K562 (cell line): ENCODE results near the gene RTP3. TPM values are rescaled to one million over a fixed set of nuclear protein-coding genes. Genes with fewer than 3 reads are reported as not detected.
A peak's percentile ranks its signal among the peaks of the same experiment; 100 is the strongest.

Source experiments
- ATAC-seq: fragments of 200-7000 bp; cut with Tn5 transposase; 3 replicates; pipeline ENCODE4 v1.9.1; 2020; ENCODE audit warnings: moderate library complexity
- BruUV-seq: library from RNA; stranded (reverse); fragments of 400-500 nt; replicated peaks from 2 replicates; lab custom pipeline; 2021; lab: Mats Ljungman, UMichigan
- CTCF ChIA-PET: fragments of 300-600 bp; formaldehyde crosslinking; extraction: SDS; loops from one replicate; lab custom pipeline; 2021; ENCODE audit warnings: low intra/inter-chr PET ratio; lab: Yijun Ruan, JAX
- POLR2A ChIA-PET: fragments of 300-600, 350-650 bp; sonication (Branson Sonifier 250); formaldehyde crosslinking; extraction: SDS; loops from one replicate; lab custom pipeline; 2021; ENCODE audit warnings: antibody characterized with exemption, inconsistent platforms; lab: Yijun Ruan, JAX
- DNase-seq, 4 experiments: peaks; one replicate each; pipeline versions ENCODE4 v3.0.0 to v3.0.0-alpha.2; 2011 to 2018; ENCODE audit warnings: low spot score in 3 of 4, mixed read lengths in 3 of 4; ENCODE audit errors: extremely low read depth in 1 of 4
- FAIRE-seq: peaks from 2 replicates; lab custom pipeline; 2011; peaks lifted over from hg19 to GRCh38; lab: Jason Lieb, UNC
- H2AFZ ChIP-seq: 2 replicates; pipeline ENCODE4 v1.6.0; 2011; ENCODE audit warnings: low read depth, low read length, control low read depth, inconsistent platforms
- H3K27ac ChIP-seq: fragments of 200-600 bp; 3 replicates; pipeline ENCODE4 v1.8.0; 2011; ENCODE audit warnings: low read depth, mild to moderate bottlenecking, control low read depth, inconsistent platforms, low read length, moderate library complexity, mixed read lengths; ENCODE audit errors: extremely low read depth
- H3K27me3 ChIP-seq, 2 experiments: fragments of 300-600 bp in 1 of 2; 2 replicates in 1 of 2; 3 replicates in 1 of 2; pipeline versions ENCODE4 v1.6.0 to v1.8.0; 2011; ENCODE audit warnings: inconsistent platforms in 2 of 2, low read length in 2 of 2, mild to moderate bottlenecking in 1 of 2, mixed read lengths in 1 of 2, moderate library complexity in 1 of 2; ENCODE audit not compliant: control insufficient read depth in 2 of 2, insufficient read depth in 2 of 2
- H3K36me3 ChIP-seq: fragments of 300-600 bp; 3 replicates; pipeline ENCODE4 v1.8.0; 2011; ENCODE audit warnings: mild to moderate bottlenecking, low read length, inconsistent platforms; ENCODE audit not compliant: control insufficient read depth, insufficient read depth
- H3K4me1 ChIP-seq, 2 experiments: fragments of 200-600 bp in 1 of 2; replicated peaks in 1 of 2; 2 replicates in 1 of 2; 3 replicates in 1 of 2; pipeline versions ENCODE4 v1.5.1 to v1.8.0; 2011; ENCODE audit warnings: inconsistent platforms in 2 of 2, low read length in 2 of 2, mild to moderate bottlenecking in 1 of 2, mixed read lengths in 1 of 2, moderate library complexity in 1 of 2; ENCODE audit not compliant: control insufficient read depth in 2 of 2, insufficient read depth in 2 of 2
- H3K4me2 ChIP-seq: 2 replicates; pipeline ENCODE4 v1.6.1; 2011; ENCODE audit warnings: low read length, control low read depth, inconsistent platforms, mixed read lengths; ENCODE audit not compliant: insufficient read depth
- H3K4me3 ChIP-seq: fragments of 200-600 bp; sonication (generic), shearing (Covaris generic); 2 replicates; pipeline ENCODE4 v1.5.1; 2016; ENCODE audit warnings: control low read depth, inconsistent platforms
- H3K79me2 ChIP-seq: fragments of 200-600 bp; 3 replicates; pipeline ENCODE4 v1.8.0; 2011; ENCODE audit warnings: low read length, inconsistent platforms; ENCODE audit not compliant: control insufficient read depth, insufficient read depth
- H3K9ac ChIP-seq, 2 experiments: 2 replicates each; pipeline versions ENCODE4 v1.6.0 to v1.6.1; 2011; ENCODE audit warnings: low read depth in 2 of 2, low read length in 2 of 2, control low read depth in 1 of 2, inconsistent platforms in 1 of 2, mild to moderate bottlenecking in 1 of 2, mixed read lengths in 1 of 2; ENCODE audit not compliant: insufficient read depth in 1 of 2
- H3K9me1 ChIP-seq: one replicate; pipeline ENCODE4 v1.6.0; 2011; ENCODE audit warnings: inconsistent platforms, mild to moderate bottlenecking, low read length, moderate library complexity; ENCODE audit not compliant: control insufficient read depth, insufficient read depth
- H3K9me3 ChIP-seq: replicated peaks from 2 replicates; pipeline ENCODE4 v1.5.1; 2011; ENCODE audit warnings: low read depth, low read length, inconsistent platforms; ENCODE audit not compliant: control insufficient read depth, insufficient read depth
- H4K20me1 ChIP-seq: replicated peaks from 2 replicates; pipeline ENCODE4 v1.6.1; 2011; ENCODE audit warnings: low read length, inconsistent platforms, mixed read lengths; ENCODE audit not compliant: control insufficient read depth, insufficient read depth
- CEBPB ChIP-seq: fragments of 450-650 bp; IDR thresholded peaks from 2 replicates; pipeline ENCODE4 v1.6.1; 2016; ENCODE audit warnings: missing genetic modification characterization, missing compliant biosample characterization
- DPF2 ChIP-seq: fragments of 450-650 bp; IDR thresholded peaks from 2 replicates; pipeline ENCODE4 v1.6.1; 2016
- ERF ChIP-seq: fragments of 450-650 bp; formaldehyde crosslinking; IDR thresholded peaks from 2 replicates; pipeline ENCODE4 v1.4.0; 2020; ENCODE audit warnings: mild to moderate bottlenecking, mixed read lengths
- FOXA3 ChIP-seq, 2 experiments: fragments of 450-650 bp in 1 of 2; sonication (generic) in 1 of 2; formaldehyde crosslinking; IDR thresholded peaks in 1 of 2; conservative IDR thresholded peaks in 1 of 2; 2 replicates each; pipeline versions ENCODE4 v1.4.0 to v1.8.0; 2020 to 2022; ENCODE audit warnings: mild to moderate bottlenecking in 2 of 2, missing genetic modification reagents in 1 of 2
- L3MBTL2 ChIP-seq: fragments of 450-650 bp; IDR thresholded peaks from 2 replicates; pipeline ENCODE4 v1.6.1; 2016; ENCODE audit warnings: mild to moderate bottlenecking, moderate library complexity
- MEIS2 ChIP-seq: fragments of 450-650 bp; IDR thresholded peaks from 2 replicates; pipeline ENCODE4 v1.6.1; 2014; ENCODE audit warnings: mild to moderate bottlenecking; ENCODE audit not compliant: partially characterized antibody
- PBX2 ChIP-seq, 2 experiments: IDR thresholded peaks in 1 of 2; conservative IDR thresholded peaks in 1 of 2; 2 replicates each; pipeline ENCODE4 v1.6.1; 2016; ENCODE audit warnings: low read depth in 2 of 2, mild to moderate bottlenecking in 1 of 2, missing compliant biosample characterization in 1 of 2, missing genetic modification characterization in 1 of 2, moderate library complexity in 1 of 2
- PKNOX1 ChIP-seq: fragments of 450-650 bp; IDR thresholded peaks from 2 replicates; pipeline ENCODE4 v1.6.1; 2016
- RFX1 ChIP-seq: fragments of 450-650 bp; IDR thresholded peaks from 2 replicates; pipeline ENCODE4 v1.6.1; 2016; ENCODE audit warnings: mild to moderate bottlenecking, moderate library complexity
- SMARCA4 ChIP-seq: fragments of 450-650 bp; IDR thresholded peaks from 2 replicates; pipeline ENCODE4 v1.6.1; 2016
- TCF7 ChIP-seq: sonication (generic); IDR thresholded peaks from 2 replicates; pipeline ENCODE4 v1.6.1; 2016; ENCODE audit warnings: antibody characterized with exemption, borderline replicate concordance
- TEAD2 ChIP-seq: fragments of 450-650 bp; IDR thresholded peaks from 2 replicates; pipeline ENCODE4 v1.6.1; 2016; ENCODE audit warnings: missing genetic modification characterization, control low read depth, missing compliant biosample characterization
- WGBS: fragments of 100-300 bp; shearing (Covaris generic); methylation state at CpG from one replicate; pipeline ENCODE4 v1.1.6; 2016; ENCODE audit warnings: low coverage, mixed read lengths; ENCODE audit not compliant: insufficient coverage; ENCODE audit errors: missing lambda C conversion rate; 5-methylcytosine and 5-hydroxymethylcytosine counted together
- in situ Hi-C: fragments of 300-500 bp; cut with MboI; formaldehyde crosslinking; loops from 4 replicates; pipeline ENCODE4 v1.15.0; 2018; ENCODE audit warnings: inconsistent platforms, mixed read lengths
- intact Hi-C: fragments of 100-400 bp; cut with micrococcal nuclease; formaldehyde crosslinking; loops from 2 replicates; pipeline ENCODE4 v1.14.2; 2022
- polyA plus RNA-seq, 8 experiments: library from polyadenylated mRNA; depleted of rRNA in 4 of 8; stranded (reverse) in 5 of 8; unstranded in 3 of 8; fragments of >200 nt; fragmentation: Nextera tagmentation in 2 of 8; fragmentation: Illumina TruSeq in 1 of 8; extraction: Ambion mirVana in 2 of 8; extraction: Trizol in 1 of 8; gene quantifications; 2 replicates each; pipeline versions ENCODE4 v1.2.1 to v1.2.3, GENCODE V29; 2011 to 2014; ENCODE audit warnings: inconsistent platforms in 1 of 8, missing spikeins in 1 of 8
- total RNA-seq, 7 experiments: library from RNA; depleted of rRNA in 6 of 7; stranded (reverse); fragments of >200 nt in 6 of 7; fragmentation: Illumina TruSeq in 2 of 7; extraction: Trizol in 2 of 7; gene quantifications; 2 replicates each; pipeline versions ENCODE4 v1.2.1 to v1.2.3, GENCODE V29; 2011 to 2021; ENCODE audit warnings: low replicate concordance in 1 of 7

RTP3 gene
- total and polyA plus RNA-seq, 9 of the 15 experiments (the other 6 are each of a cell fraction or from before 2014, with no cell fraction given) = not detected

- Histone ChIP-seq H3K4me3 (no peak overlapping the region), H2AFZ (peak overlapping the region; percentile 74), H3K9ac (no peak overlapping the region), H3K36me3 (no peaks in the 10 kb centered on the region), H3K27me3 (no peaks in the 10 kb centered on the region), H4K20me1 (no peaks in the 10 kb centered on the region), H3K27ac (no peak overlapping the region), H3K9me3 (no peaks in the 10 kb centered on the region), H3K4me2 (no peak overlapping the region), H3K4me1 (peaks cover 25 to 63% of the 10 kb centered on the region in 2 experiments), H3K9me1 (no peaks in the 10 kb centered on the region), H3K79me2 (no peaks in the 10 kb centered on the region)
- CTCF ChIA-PET = no interaction called here
- in situ Hi-C loops (no loop called here), intact Hi-C loops (no loop called here)
- TF ChIP-seq ERF (no peak), PBX2 (CRISPR knock-in tag; IDR thresholded peaks at IDR 0.05; ENCODE audit: low read depth) (no peak), PBX2 (tag; conservative IDR thresholded peaks at IDR 0.05; ENCODE audit: low read depth) (peak; percentile 61), L3MBTL2 (peak; percentile 23; the same call in 1 of the 2 replicates), MEIS2 (peak; percentile 31), SMARCA4 (peak; percentile 52; the same call in 1 of the 2 replicates), PKNOX1 (0 out of 2 replicates have a peak, but pooled peaks have one; percentile 15), RFX1 (peak; percentile 27; the same call in 1 of the 2 replicates), TCF7 (no peak), FOXA3 (CRISPR knock-in tag; conservative IDR thresholded peaks at IDR 0.05 in 1 of 2, IDR thresholded peaks at IDR 0.05 in 1 of 2) (no peak), CEBPB (tag) (peak; percentile 9; the same call in 1 of the 2 replicates), DPF2 (0 out of 2 replicates have a peak, but pooled peaks have one; percentile 16), TEAD2 (tag) (no peak)
- ATAC-seq (no peak), DNase-seq (no peak), FAIRE-seq (no peak)
- POLR2A ChIA-PET = interaction anchor here (0.6 to 2.1 kb wide), 3 partner anchors 10 to 118 kb away, joined by 3 to 8 read pairs (median 3); no protein-coding TSS in a partner anchor
- 67% methylated on average over 2 of the region's 2 CpGs for WGBS
- no TSS peak for BruUV-seq
These were observed 14.5 kb downstream of the RTP3 start for GRCh38 chr3:46512191-46512749.
